Fibroblast of lung (primary cell): ENCODE measurements around the gene TTC32. TPM values are rescaled to one million over a fixed set of nuclear protein-coding genes. Genes with fewer than 3 reads are reported as not detected.

Experiments
- DNase-seq, 2 donors: peaks; one replicate each; pipeline versions ENCODE4 v3.0.0 to v3.0.0-alpha.2; 2010; ENCODE audit warnings: low read depth in 2 of 2
- H2AFZ ChIP-seq: 2 replicates; pipeline ENCODE4 v1.5.1; 2012; ENCODE audit warnings: low read length, control low read depth, inconsistent platforms
- H3K27ac ChIP-seq: 2 replicates; pipeline ENCODE4 v1.5.1; 2011; ENCODE audit warnings: low read length, control low read depth; ENCODE audit not compliant: insufficient read depth
- H3K27me3 ChIP-seq: 2 replicates; pipeline ENCODE4 v1.5.1; 2011; ENCODE audit warnings: mild to moderate bottlenecking, low read length; ENCODE audit not compliant: control insufficient read depth, insufficient read depth
- H3K36me3 ChIP-seq: 2 replicates; pipeline ENCODE4 v1.5.1; 2011; ENCODE audit warnings: low read length; ENCODE audit not compliant: control insufficient read depth, insufficient read depth
- H3K4me1 ChIP-seq: 2 replicates; pipeline ENCODE4 v1.5.1; 2011; ENCODE audit warnings: low read length; ENCODE audit not compliant: control insufficient read depth, insufficient read depth; ENCODE audit errors: extremely low read depth
- H3K4me2 ChIP-seq: 2 replicates; pipeline ENCODE4 v1.5.1; 2011; ENCODE audit warnings: low read length, control low read depth; ENCODE audit not compliant: insufficient read depth; ENCODE audit errors: extremely low read depth
- H3K4me3 ChIP-seq, 4 experiments: fragments of 200-600 bp in 1 of 4; sonication (generic) in 1 of 4; replicated peaks in 1 of 4; 2 replicates each; pipeline ENCODE4 v1.5.1; 2011 to 2016; ENCODE audit warnings: low read length in 4 of 4, low read depth in 3 of 4, mild to moderate bottlenecking in 3 of 4, control low read depth in 2 of 4, inconsistent platforms in 1 of 4, mixed read lengths in 1 of 4; ENCODE audit not compliant: insufficient read depth in 1 of 4; ENCODE audit errors: control extremely low read depth in 1 of 4
- H3K79me2 ChIP-seq: 2 replicates; pipeline ENCODE4 v1.5.1; 2012; ENCODE audit warnings: mild to moderate bottlenecking, low read length, inconsistent platforms; ENCODE audit not compliant: control insufficient read depth, insufficient read depth
- H3K9ac ChIP-seq: 2 replicates; pipeline ENCODE4 v1.5.1; 2011; ENCODE audit warnings: mild to moderate bottlenecking, low read length, control low read depth; ENCODE audit not compliant: insufficient read depth
- H3K9me3 ChIP-seq: 2 replicates; pipeline ENCODE4 v1.5.1; 2012; ENCODE audit warnings: low read depth, low read length; ENCODE audit not compliant: control insufficient read depth, insufficient read depth
- H4K20me1 ChIP-seq: 2 replicates; pipeline ENCODE4 v1.5.1; 2011; ENCODE audit warnings: low read length; ENCODE audit not compliant: control insufficient read depth, insufficient read depth; ENCODE audit errors: extremely low read depth
- EZH2 ChIP-seq: IDR thresholded peaks from 2 replicates; pipeline ENCODE4 v1.5.1; 2012; ENCODE audit warnings: low read length, control low read depth, mild to moderate bottlenecking; ENCODE audit errors: missing control alignments
- polyA plus RNA-seq, 2 donors: library from polyadenylated mRNA; depleted of rRNA in 1 of 2; stranded (reverse) in 1 of 2; unstranded in 1 of 2; fragments of >200 nt; gene quantifications; 2 replicates each; pipeline ENCODE4 v1.2.1, GENCODE V29; 2011 to 2012; ENCODE audit warnings: missing spikeins in 1 of 2
- total RNA-seq: library from RNA; depleted of rRNA; stranded (reverse); fragments of >200 nt; gene quantifications from 2 replicates; pipeline ENCODE4 v1.2.1, GENCODE V29; 2014
- TF ChIP-seq, protein P1 (sequence below), 2 donors: IDR thresholded peaks in 1 of 2; conservative IDR thresholded peaks in 1 of 2; 1 replicate in 1 of 2; 2 replicates in 1 of 2; pipeline ENCODE4 v1.5.1; 2011 to 2012; ENCODE audit warnings: low read length in 2 of 2, control low read depth in 1 of 2, inconsistent platforms in 1 of 2, low read depth in 1 of 2, mild to moderate bottlenecking in 1 of 2

TTC32 gene
- total and polyA plus RNA-seq, 2 donors (not counting 1 experiment from before 2014, with no cell fraction given), result 4.7 to 5.8 TPM

DNA sequence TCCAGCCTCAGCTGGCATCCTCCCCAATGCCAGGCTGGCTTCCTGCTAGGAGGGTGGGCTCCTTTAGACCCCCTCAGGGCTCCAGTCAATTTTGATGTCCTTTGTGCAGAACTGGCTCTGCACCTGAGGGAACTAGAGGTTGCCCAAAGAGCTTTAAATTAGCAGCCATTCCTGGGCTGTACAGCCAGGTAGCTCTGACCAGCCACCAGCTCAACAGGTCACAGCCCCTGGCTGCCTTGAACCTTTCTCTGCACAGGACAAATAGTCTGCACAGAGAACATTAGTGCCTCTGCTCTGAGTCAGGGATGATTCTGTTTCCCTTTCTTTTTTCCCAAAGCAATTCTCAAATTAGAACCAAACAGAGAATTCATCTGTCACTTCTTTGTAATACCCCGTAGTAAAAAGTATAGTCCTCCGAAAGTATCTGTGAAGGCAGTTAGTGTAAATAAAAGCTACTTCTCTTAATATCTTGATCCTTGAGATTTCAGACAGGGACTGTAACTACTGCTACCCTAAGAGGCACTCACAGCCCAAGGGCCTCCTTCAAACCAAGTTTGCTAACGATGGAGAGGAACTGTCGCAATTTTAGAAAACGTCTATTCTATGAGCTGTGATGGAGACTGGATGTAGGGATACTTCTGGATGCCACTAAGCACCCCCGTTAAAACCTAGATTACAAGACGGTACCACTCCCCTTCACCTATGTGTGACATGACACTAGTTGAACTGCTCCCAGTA lies 3.0 kb downstream of the TTC32 start:
- Histone ChIP-seq H3K36me3 (no peaks in the 10 kb centered on the region), H3K79me2 (peaks cover 33% of the 10 kb centered on the region), H3K27ac (no peak overlapping the region), H2AFZ (no peak overlapping the region), H3K27me3 (no peaks in the 10 kb centered on the region), H3K4me2 (peak overlapping the region; percentile 81), H3K4me1 (peaks cover 7% of the 10 kb centered on the region), H3K9me3 (no peaks in the 10 kb centered on the region), H3K9ac (no peak overlapping the region), H3K4me3 (peak overlapping the region in 3 of 4 experiments; percentile 5 to 37 (median 22)), H4K20me1 (no peaks in the 10 kb centered on the region)
- TF ChIP-seq EZH2, result no peak
- TF ChIP-seq, protein P1, sequence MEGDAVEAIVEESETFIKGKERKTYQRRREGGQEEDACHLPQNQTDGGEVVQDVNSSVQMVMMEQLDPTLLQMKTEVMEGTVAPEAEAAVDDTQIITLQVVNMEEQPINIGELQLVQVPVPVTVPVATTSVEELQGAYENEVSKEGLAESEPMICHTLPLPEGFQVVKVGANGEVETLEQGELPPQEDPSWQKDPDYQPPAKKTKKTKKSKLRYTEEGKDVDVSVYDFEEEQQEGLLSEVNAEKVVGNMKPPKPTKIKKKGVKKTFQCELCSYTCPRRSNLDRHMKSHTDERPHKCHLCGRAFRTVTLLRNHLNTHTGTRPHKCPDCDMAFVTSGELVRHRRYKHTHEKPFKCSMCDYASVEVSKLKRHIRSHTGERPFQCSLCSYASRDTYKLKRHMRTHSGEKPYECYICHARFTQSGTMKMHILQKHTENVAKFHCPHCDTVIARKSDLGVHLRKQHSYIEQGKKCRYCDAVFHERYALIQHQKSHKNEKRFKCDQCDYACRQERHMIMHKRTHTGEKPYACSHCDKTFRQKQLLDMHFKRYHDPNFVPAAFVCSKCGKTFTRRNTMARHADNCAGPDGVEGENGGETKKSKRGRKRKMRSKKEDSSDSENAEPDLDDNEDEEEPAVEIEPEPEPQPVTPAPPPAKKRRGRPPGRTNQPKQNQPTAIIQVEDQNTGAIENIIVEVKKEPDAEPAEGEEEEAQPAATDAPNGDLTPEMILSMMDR (conservative IDR thresholded peaks at IDR 0.05 in 1 of 2, IDR thresholded peaks at IDR 0.05 in 1 of 2; ENCODE audit: low read depth in 1 of 2, low read length in 2 of 2), result no peak
- no peak for DNase-seq

DNA sequence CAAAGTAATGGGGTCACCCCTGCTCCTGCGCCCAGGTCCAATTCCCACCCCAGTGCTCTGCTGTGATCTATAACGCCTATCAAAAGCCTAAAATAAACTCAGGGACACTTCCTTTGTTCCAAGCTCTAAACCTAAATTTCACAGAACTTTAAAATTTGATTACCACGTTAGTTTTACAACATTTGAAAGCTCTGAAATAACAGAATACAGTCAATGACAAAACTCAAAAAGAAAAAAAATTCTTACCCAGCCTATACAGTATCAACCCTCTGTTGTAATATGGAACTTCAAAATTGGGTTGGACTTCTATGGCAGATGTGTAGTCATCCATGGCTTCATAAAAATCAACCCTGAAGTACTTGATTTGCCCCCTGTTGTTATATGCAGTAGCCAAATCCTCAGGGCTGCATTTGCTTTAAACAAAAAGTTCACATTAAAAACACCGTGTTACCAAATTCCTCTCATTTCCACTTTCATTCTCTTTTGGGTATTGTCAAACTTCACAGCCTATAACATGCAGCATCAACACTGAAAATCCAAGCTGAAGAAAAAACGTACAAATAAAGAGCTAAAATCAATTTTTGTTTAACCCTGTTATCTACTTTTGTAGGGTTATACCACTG lies 4.0 kb downstream of the TTC32 start:
- Histone ChIP-seq H3K9ac (no peak overlapping the region), H3K4me3 (peak overlapping the region in 1 of 4 experiments; percentile 37), H3K79me2 (peaks cover 33% of the 10 kb centered on the region), H3K27me3 (no peaks in the 10 kb centered on the region), H3K36me3 (no peaks in the 10 kb centered on the region), H3K9me3 (no peaks in the 10 kb centered on the region), H3K4me1 (peaks cover 7% of the 10 kb centered on the region), H2AFZ (no peak overlapping the region), H3K27ac (no peak overlapping the region), H3K4me2 (peak overlapping the region; percentile 66), H4K20me1 (no peaks in the 10 kb centered on the region)
- TF ChIP-seq, protein P1 (conservative IDR thresholded peaks at IDR 0.05 in 1 of 2, IDR thresholded peaks at IDR 0.05 in 1 of 2; ENCODE audit: low read depth in 1 of 2, low read length in 2 of 2), result no peak
- no peak for TF ChIP-seq EZH2
- DNase-seq, result no peak

DNA sequence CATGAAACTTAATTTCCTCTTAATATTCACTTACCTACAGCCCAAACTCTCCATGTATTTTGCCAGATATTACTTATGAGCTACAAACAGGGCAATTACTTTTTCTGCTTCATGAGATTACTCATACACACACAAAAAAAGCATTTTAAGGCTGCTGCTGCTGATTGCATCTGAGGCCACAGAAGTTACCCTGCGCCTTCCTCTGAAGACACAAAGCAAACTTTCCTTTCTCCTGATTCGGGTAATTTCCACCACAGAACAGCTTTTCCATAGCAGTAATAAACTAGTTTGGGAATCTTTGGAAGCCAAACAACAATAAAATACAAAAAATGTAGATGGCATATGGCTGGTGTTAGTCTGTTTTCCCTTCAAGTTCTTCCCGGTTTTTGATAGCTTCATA lies 6.2 kb downstream of the TTC32 start:
- H3K27ac ChIP-seq, result no peak overlapping the region

More for the DNA sequence above, 6.2 kb downstream of the TTC32 start:
- peak overlapping the region in 1 of 4 experiments; percentile 12 for H3K4me3 ChIP-seq
- TF ChIP-seq EZH2, result no peak
- TF ChIP-seq, protein P1 (conservative IDR thresholded peaks at IDR 0.05 in 1 of 2, IDR thresholded peaks at IDR 0.05 in 1 of 2; ENCODE audit: low read depth in 1 of 2, low read length in 2 of 2), result no peak
- no peaks in the 10 kb centered on the region for H3K27me3 ChIP-seq
- H3K4me1 ChIP-seq, result peaks cover 6% of the 10 kb centered on the region
- H4K20me1 ChIP-seq, result no peaks in the 10 kb centered on the region
- peaks cover 25% of the 10 kb centered on the region for H3K79me2 ChIP-seq
- H3K9me3 ChIP-seq, result no peaks in the 10 kb centered on the region
- H3K9ac ChIP-seq, result no peak overlapping the region
- H3K4me2 ChIP-seq, result no peak overlapping the region
- H3K36me3 ChIP-seq, result no peaks in the 10 kb centered on the region
- no peak overlapping the region for H2AFZ ChIP-seq
- no peak for DNase-seq
